ENCODE results near the gene TBC1D22A.

DNA sequence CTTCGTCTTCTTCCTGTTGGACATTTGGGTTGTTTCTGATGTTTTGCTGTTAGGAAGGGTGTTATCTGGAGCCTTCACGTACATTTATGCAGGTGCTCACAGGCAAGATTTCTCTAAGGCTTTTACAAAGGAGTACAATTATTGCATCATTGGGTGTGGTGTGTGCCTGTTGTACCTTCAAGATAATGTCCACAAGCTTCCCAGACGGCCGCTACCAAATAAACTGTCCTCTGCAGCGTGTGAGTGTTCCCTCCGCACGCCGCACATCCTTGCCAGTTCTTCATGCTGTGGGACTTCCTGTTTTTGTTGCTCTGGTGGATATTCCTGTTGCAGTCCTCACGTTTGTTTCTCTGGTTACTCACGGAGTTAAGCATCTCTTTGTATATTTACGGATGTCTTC, 133.3 kb downstream of the TBC1D22A start:
- TF ChIP-seq, protein P1, sequence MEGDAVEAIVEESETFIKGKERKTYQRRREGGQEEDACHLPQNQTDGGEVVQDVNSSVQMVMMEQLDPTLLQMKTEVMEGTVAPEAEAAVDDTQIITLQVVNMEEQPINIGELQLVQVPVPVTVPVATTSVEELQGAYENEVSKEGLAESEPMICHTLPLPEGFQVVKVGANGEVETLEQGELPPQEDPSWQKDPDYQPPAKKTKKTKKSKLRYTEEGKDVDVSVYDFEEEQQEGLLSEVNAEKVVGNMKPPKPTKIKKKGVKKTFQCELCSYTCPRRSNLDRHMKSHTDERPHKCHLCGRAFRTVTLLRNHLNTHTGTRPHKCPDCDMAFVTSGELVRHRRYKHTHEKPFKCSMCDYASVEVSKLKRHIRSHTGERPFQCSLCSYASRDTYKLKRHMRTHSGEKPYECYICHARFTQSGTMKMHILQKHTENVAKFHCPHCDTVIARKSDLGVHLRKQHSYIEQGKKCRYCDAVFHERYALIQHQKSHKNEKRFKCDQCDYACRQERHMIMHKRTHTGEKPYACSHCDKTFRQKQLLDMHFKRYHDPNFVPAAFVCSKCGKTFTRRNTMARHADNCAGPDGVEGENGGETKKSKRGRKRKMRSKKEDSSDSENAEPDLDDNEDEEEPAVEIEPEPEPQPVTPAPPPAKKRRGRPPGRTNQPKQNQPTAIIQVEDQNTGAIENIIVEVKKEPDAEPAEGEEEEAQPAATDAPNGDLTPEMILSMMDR (conservative IDR thresholded peaks at IDR 0.05; ENCODE audit: low read length): no peak
- no peak for TF ChIP-seq EZH2phosphoT487 (IDR thresholded peaks at IDR 0.05; ENCODE audit: borderline replicate concordance, low read depth, low read length)

Measured in OCI-LY7 (cell line).